ENCODE results near the gene CDC42BPA.
"Not testable (repeated sequence)": the region's sequence is repeated elsewhere in the genome, so short reads cannot be mapped to it uniquely, and the experiment has no call there.

The CDC42BPA gene

DNA sequence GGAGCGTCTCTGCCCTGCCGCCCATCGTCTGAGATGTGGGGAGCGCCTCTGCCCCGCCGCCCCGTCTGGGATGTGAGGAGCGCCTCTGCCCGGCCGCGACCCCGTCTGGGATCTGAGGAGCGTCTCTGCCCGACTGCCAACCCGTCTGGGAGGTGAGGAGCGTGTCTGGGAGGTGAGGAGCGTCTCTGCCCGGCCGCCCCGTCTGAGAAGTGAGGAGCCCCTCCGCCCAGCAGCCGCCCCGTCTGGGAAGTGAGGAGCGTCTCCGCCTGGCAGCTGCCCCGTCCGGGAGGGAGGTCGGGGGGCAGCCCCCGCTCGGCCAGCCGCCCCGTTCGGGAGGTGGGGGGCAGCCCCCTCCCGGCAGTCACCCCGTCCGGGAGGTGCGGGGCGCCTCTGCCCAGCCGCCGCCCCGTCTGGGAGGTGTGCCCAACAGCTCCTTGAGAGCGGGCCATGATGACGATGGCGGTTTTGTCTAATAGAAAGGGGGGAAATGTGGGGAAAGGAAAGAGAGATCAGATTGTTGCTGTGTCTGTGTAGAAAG lies 42.1 kb downstream of the CDC42BPA start:
- not testable (repeated sequence) for H3K9me3 ChIP-seq (ENCODE audit: control insufficient read depth, insufficient read depth, low read length); H3K4me1 ChIP-seq (ENCODE audit: control insufficient read depth, insufficient read depth, low read length)

DNA sequence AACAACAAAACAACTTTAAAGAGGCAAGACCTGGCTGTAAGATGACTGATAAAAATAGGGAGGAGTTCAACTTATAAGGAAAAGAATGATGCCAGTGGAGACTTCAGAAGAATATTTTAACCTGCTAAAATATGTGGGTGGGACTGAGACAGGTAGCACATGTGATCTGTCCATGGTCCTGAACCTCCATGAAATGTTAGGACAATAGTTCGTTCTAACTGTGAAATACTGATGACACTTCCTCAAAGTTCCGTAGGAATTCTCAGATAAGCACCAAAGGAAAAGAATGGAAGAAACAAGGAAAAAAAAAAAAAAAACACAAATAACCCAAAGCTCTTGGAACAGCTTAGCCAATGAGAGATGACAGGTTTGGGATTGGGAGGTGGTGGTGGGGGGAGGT lies 44.7 kb downstream of the CDC42BPA start:
- H3K4me3 ChIP-seq (ENCODE audit: low read depth, low read length): no peak overlapping the region
- H3K27me3 ChIP-seq (ENCODE audit: control insufficient read depth, insufficient read depth, low read length): no peaks in the 10 kb centered on the region
- no peaks in the 10 kb centered on the region for H3K36me3 ChIP-seq (ENCODE audit: control insufficient read depth, insufficient read depth, low read length)
- H3K27ac ChIP-seq (ENCODE audit: low read depth, low read length): no peak overlapping the region
- H3K4me1 ChIP-seq (ENCODE audit: control insufficient read depth, insufficient read depth, low read length): peaks cover 2% of the 10 kb centered on the region; the same call in 1 of the 2 replicates
- H3K9me3 ChIP-seq (ENCODE audit: control insufficient read depth, insufficient read depth, low read length): peaks cover 4% of the 10 kb centered on the region; the same call in 1 of the 2 replicates
- H3K9ac ChIP-seq (ENCODE audit: low read depth, low read length): no peak overlapping the region

More for the DNA sequence above, 42.1 kb downstream of the CDC42BPA start:
- not testable (repeated sequence) for H3K27me3 ChIP-seq (ENCODE audit: control insufficient read depth, insufficient read depth, low read length); H3K9ac ChIP-seq (ENCODE audit: low read depth, low read length); H3K27ac ChIP-seq (ENCODE audit: low read depth, low read length); H3K36me3 ChIP-seq (ENCODE audit: control insufficient read depth, insufficient read depth, low read length); H3K4me3 ChIP-seq (ENCODE audit: low read depth, low read length)

DNA sequence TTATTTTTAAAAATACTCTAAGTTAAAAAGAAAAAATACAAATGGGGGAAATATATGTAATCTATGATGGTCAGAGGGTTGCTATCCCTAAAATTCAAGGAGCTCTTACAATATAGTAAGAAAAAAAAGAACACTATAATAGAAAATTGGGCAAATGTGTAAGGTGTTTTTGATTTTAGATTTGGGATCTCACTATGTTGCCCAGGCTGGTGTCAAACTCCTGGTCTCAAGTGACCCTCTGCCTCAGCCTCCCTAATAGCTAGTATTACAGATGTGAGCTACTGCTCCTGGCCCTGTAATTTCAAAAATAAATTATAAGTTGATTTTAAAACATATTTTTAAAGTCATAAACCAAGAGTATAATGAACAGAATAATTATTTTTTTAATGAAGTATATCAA lies 45.9 kb downstream of the CDC42BPA start:
- Histone ChIP-seq H3K4me1 (ENCODE audit: control insufficient read depth, insufficient read depth, low read length) (peaks cover 2% of the 10 kb centered on the region; the same call in 1 of the 2 replicates), H3K27me3 (ENCODE audit: control insufficient read depth, insufficient read depth, low read length) (no peaks in the 10 kb centered on the region), H3K9me3 (ENCODE audit: control insufficient read depth, insufficient read depth, low read length) (peaks cover 4% of the 10 kb centered on the region; the same call in 1 of the 2 replicates), H3K36me3 (ENCODE audit: control insufficient read depth, insufficient read depth, low read length) (no peaks in the 10 kb centered on the region), H3K4me3 (ENCODE audit: low read depth, low read length) (no peak overlapping the region), H3K27ac (ENCODE audit: low read depth, low read length) (no peak overlapping the region), H3K9ac (ENCODE audit: low read depth, low read length) (no peak overlapping the region)

DNA sequence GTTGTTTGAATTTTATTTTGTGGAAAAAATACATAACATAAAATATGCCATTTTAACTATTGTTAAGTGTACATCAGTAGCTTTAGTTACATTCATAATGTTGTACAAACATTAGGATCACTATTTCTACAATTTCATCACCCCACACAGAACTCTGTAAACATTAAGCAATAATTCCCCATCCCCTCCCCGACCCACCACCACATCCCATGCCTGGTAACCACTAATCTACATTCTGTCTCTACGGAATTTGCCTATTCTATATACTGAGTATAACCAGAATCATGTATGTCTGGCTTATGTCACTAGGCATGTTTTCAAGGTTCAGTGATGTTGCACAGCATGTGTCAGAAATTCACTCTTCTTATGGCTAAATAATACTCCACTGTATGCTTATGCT lies 47.7 kb downstream of the CDC42BPA start:
- H3K4me3 ChIP-seq (ENCODE audit: low read depth, low read length): no peak overlapping the region
- no peak overlapping the region for H3K27ac ChIP-seq (ENCODE audit: low read depth, low read length)
- no peaks in the 10 kb centered on the region for H3K9me3 ChIP-seq (ENCODE audit: control insufficient read depth, insufficient read depth, low read length)
- H3K36me3 ChIP-seq (ENCODE audit: control insufficient read depth, insufficient read depth, low read length): no peaks in the 10 kb centered on the region
- peaks cover 5% of the 10 kb centered on the region; the same call in 1 of the 2 replicates for H3K4me1 ChIP-seq (ENCODE audit: control insufficient read depth, insufficient read depth, low read length)
- no peaks in the 10 kb centered on the region for H3K27me3 ChIP-seq (ENCODE audit: control insufficient read depth, insufficient read depth, low read length)
- no peak overlapping the region for H3K9ac ChIP-seq (ENCODE audit: low read depth, low read length)

DNA sequence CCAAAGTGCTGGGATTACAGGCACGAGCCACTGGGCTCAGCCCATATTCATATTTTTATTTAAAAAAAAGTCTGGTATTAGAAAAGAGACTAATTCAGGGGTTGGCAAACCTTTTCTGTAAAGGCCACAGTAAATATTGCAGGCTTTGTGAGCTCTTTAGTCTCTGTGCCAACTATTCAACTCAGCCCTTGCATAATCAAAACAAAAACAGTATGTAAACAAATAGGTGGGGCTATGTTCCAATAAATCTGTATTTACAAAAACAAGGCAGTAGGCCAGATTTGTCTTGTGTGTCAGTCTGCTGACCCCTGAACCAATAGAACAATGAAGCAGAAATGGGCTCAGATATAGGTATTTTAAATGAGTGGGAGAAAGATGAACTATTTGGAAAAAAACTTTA lies 49.3 kb downstream of the CDC42BPA start:
- Histone ChIP-seq H3K9ac (ENCODE audit: low read depth, low read length) (no peak overlapping the region), H3K4me1 (ENCODE audit: control insufficient read depth, insufficient read depth, low read length) (peaks cover 5% of the 10 kb centered on the region; the same call in 1 of the 2 replicates), H3K4me3 (ENCODE audit: low read depth, low read length) (no peak overlapping the region), H3K27me3 (ENCODE audit: control insufficient read depth, insufficient read depth, low read length) (no peaks in the 10 kb centered on the region), H3K9me3 (ENCODE audit: control insufficient read depth, insufficient read depth, low read length) (no peaks in the 10 kb centered on the region), H3K36me3 (ENCODE audit: control insufficient read depth, insufficient read depth, low read length) (no peaks in the 10 kb centered on the region), H3K27ac (ENCODE audit: low read depth, low read length) (no peak overlapping the region)

DNA sequence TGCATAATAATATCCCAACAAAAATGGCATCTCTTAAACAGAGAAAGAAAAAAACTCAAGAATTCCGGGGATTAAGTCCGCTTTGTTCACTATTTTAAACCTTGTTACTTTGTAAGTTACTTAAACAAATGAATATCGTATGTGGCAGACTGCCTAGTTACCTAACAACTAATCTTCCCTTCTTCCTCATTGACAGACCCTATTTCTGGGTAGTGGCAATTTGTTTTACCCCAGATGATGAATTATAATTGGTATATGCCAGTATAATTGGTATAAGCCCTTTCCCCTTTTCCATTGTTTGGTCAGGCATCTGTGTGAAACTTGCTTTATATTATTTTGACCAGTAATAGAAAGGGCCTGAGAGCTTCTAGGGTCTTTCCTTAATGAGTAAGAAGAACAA lies 52.4 kb downstream of the CDC42BPA start:
- no peaks in the 10 kb centered on the region for H3K27me3 ChIP-seq (ENCODE audit: control insufficient read depth, insufficient read depth, low read length)
- peaks cover 5% of the 10 kb centered on the region; the same call in 1 of the 2 replicates for H3K4me1 ChIP-seq (ENCODE audit: control insufficient read depth, insufficient read depth, low read length)
- no peak overlapping the region for H3K9ac ChIP-seq (ENCODE audit: low read depth, low read length)
- H3K27ac ChIP-seq (ENCODE audit: low read depth, low read length): no peak overlapping the region
- no peaks in the 10 kb centered on the region for H3K9me3 ChIP-seq (ENCODE audit: control insufficient read depth, insufficient read depth, low read length)
- H3K36me3 ChIP-seq (ENCODE audit: control insufficient read depth, insufficient read depth, low read length): no peaks in the 10 kb centered on the region
- H3K4me3 ChIP-seq (ENCODE audit: low read depth, low read length): no peak overlapping the region

DNA sequence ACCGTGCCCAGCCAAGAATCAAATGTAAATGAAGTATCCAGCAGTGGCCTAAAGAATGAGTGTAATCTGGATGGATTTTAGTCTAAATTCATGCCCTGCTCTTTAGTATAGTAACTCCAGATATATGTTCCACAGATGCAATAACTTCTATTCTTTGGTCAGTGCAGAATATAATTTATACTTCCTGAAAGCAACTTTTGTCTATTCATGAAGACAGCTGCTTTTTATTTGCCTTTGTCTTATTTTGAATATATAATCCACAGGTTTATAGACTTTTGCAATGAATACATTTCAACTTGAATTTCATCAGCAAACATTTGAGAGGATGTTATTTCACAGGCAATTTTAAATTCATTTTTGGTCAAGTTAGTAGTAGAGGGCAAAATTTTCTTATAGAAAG lies 54.4 kb downstream of the CDC42BPA start:
- H3K9me3 ChIP-seq (ENCODE audit: control insufficient read depth, insufficient read depth, low read length): no peaks in the 10 kb centered on the region
- no peak overlapping the region for H3K4me3 ChIP-seq (ENCODE audit: low read depth, low read length)
- no peaks in the 10 kb centered on the region for H3K27me3 ChIP-seq (ENCODE audit: control insufficient read depth, insufficient read depth, low read length)
- peaks cover 19% of the 10 kb centered on the region for H3K4me1 ChIP-seq (ENCODE audit: control insufficient read depth, insufficient read depth, low read length)
- H3K27ac ChIP-seq (ENCODE audit: low read depth, low read length): no peak overlapping the region
- H3K36me3 ChIP-seq (ENCODE audit: control insufficient read depth, insufficient read depth, low read length): no peaks in the 10 kb centered on the region
- no peak overlapping the region for H3K9ac ChIP-seq (ENCODE audit: low read depth, low read length)

DNA sequence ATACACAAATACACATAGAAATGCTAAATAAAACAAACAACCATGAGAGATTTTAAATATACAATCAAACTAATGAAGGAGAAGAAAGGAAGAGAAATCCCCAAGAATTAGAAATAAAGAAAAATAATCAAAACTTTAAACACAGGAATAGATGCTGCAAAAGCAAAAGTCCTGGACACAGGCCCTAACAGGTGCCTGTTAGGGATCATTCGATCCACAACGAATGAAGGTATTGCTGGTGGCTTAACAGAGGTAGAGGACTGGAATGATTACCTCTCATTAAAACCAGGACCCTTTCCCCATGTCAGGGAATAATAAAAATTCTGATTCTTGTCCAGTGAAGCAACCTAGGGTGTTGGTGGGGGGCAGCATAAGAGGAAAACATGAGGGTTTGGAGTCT lies 56.8 kb downstream of the CDC42BPA start:
- Histone ChIP-seq H3K9ac (ENCODE audit: low read depth, low read length) (no peak overlapping the region), H3K27ac (ENCODE audit: low read depth, low read length) (no peak overlapping the region), H3K4me3 (ENCODE audit: low read depth, low read length) (no peak overlapping the region), H3K27me3 (ENCODE audit: control insufficient read depth, insufficient read depth, low read length) (no peaks in the 10 kb centered on the region), H3K4me1 (ENCODE audit: control insufficient read depth, insufficient read depth, low read length) (peaks cover 24% of the 10 kb centered on the region), H3K9me3 (ENCODE audit: control insufficient read depth, insufficient read depth, low read length) (no peaks in the 10 kb centered on the region), H3K36me3 (ENCODE audit: control insufficient read depth, insufficient read depth, low read length) (no peaks in the 10 kb centered on the region)

DNA sequence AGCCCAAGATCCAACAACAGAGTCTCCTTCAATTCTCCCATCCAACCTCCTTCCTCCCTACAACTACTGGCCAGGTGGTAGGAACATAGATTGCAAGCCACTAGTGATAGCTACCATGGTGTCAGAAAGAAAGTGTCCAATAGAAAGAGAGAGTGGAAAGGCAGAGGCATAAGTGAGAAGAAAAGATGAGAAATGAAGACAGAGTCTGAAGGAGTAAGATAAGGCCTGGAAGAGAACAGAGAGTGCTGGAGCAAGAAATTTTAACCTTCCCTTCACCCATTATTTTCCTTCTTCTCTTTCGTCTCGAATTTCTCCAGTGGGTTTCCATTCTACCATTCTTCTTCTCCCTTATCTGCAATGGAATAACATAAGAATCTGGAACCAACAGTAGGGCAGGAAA lies 57.9 kb downstream of the CDC42BPA start:
- H3K27ac ChIP-seq (ENCODE audit: low read depth, low read length): no peak overlapping the region
- no peaks in the 10 kb centered on the region for H3K9me3 ChIP-seq (ENCODE audit: control insufficient read depth, insufficient read depth, low read length)
- H3K9ac ChIP-seq (ENCODE audit: low read depth, low read length): no peak overlapping the region
- no peak overlapping the region for H3K4me3 ChIP-seq (ENCODE audit: low read depth, low read length)
- no peaks in the 10 kb centered on the region for H3K27me3 ChIP-seq (ENCODE audit: control insufficient read depth, insufficient read depth, low read length)
- no peaks in the 10 kb centered on the region for H3K36me3 ChIP-seq (ENCODE audit: control insufficient read depth, insufficient read depth, low read length)
- H3K4me1 ChIP-seq (ENCODE audit: control insufficient read depth, insufficient read depth, low read length): peaks cover 21% of the 10 kb centered on the region

DNA sequence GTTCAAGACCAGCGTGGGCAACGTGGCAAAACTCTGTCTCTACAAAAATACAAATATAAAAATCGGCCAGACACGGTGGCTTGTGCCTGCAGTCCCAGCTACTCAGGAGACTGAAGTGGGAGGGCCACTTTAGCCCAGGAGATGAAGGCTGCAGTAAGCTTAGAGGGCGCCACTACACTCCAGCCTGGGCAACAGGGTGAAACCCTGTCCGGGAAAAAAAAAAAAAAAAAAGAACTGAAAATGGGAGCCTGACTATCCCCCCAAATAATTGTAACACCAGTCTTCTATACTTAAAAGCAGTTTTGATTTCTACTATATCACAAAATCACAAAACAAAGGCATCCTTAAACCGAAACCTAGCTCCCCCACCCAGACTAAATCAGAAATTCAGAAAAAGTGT lies 60.3 kb downstream of the CDC42BPA start:
- Histone ChIP-seq H3K9me3 (ENCODE audit: control insufficient read depth, insufficient read depth, low read length) (no peaks in the 10 kb centered on the region), H3K27ac (ENCODE audit: low read depth, low read length) (no peak overlapping the region), H3K4me1 (ENCODE audit: control insufficient read depth, insufficient read depth, low read length) (peaks cover 21% of the 10 kb centered on the region), H3K4me3 (ENCODE audit: low read depth, low read length) (no peak overlapping the region), H3K9ac (ENCODE audit: low read depth, low read length) (no peak overlapping the region), H3K27me3 (ENCODE audit: control insufficient read depth, insufficient read depth, low read length) (no peaks in the 10 kb centered on the region), H3K36me3 (ENCODE audit: control insufficient read depth, insufficient read depth, low read length) (no peaks in the 10 kb centered on the region)

DNA sequence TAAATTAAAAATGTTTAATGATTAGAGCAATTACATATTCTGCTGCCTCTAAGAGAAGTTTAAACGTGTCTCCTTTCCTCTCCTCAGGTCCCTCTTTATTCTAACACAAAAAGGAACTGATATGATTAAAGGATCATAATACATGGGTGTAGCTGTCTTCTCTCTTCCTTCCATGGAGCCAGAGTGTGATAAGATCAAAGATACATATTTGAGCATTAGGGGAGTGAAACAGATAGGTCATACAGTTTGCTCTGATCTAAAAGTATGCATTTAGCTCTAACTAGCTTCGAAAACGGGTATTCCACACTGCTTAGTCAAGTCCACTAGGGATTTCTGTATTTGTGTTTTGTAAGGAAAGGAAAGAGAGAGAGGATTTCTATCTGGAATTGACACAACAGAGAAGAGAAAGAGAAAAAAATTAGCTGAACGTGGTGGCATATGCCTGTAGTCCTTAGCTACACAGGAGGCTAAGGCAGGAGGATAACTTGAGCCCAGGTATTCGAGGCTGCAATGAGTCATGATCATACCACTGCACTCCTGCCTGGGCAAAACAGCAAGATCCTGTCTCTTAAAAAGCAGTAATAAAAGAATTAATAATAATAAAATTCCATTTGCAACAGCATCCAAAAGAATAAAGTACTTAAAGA lies 63.1 kb downstream of the CDC42BPA start:
- no peak overlapping the region for H3K4me3 ChIP-seq (ENCODE audit: low read depth, low read length)
- peaks cover 16% of the 10 kb centered on the region for H3K4me1 ChIP-seq (ENCODE audit: control insufficient read depth, insufficient read depth, low read length)

More for the DNA sequence above, 63.1 kb downstream of the CDC42BPA start:
- H3K9ac ChIP-seq (ENCODE audit: low read depth, low read length): no peak overlapping the region
- H3K27ac ChIP-seq (ENCODE audit: low read depth, low read length): no peak overlapping the region
- H3K36me3 ChIP-seq (ENCODE audit: control insufficient read depth, insufficient read depth, low read length): no peaks in the 10 kb centered on the region
- no peaks in the 10 kb centered on the region for H3K27me3 ChIP-seq (ENCODE audit: control insufficient read depth, insufficient read depth, low read length)
- no peaks in the 10 kb centered on the region for H3K9me3 ChIP-seq (ENCODE audit: control insufficient read depth, insufficient read depth, low read length)

Measured in HUES48 (cell line).